ENCODE results near the gene PLA2G4A. TPM values are rescaled to one million over a fixed set of nuclear protein-coding genes. Genes with fewer than 3 reads are reported as not detected.

The PLA2G4A gene
- total RNA-seq, 2 experiments from 2014 or later: not detected

DNA sequence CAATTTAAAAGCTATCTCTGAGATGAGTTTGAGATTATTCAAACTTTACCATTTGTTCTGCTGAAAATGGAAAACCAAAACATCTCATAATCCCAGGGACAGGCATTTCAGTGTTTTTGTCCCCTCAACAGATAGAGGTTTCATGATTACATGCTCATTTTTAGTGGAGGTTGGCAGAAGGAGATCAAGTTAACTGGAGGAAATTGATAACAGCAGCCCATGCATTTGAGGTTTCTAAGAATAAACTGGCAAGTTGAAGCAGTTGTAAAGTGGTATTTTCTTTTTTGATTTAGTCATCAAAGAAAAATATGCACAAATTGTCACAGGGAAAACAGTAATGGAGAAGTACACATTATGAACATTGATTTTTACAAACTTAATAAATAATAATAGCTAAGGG, 205.8 kb downstream of the PLA2G4A start:
- Histone ChIP-seq H3K4me1 (ENCODE audit: insufficient read depth, low read length) (no peaks in the 10 kb centered on the region), H3K4me3 (ENCODE audit: low read length) (no peak overlapping the region), H3K27ac (ENCODE audit: low read depth in 1 of 2, low read length in 2 of 2) (no peak overlapping the region), H3K27me3 (ENCODE audit: control insufficient read depth in 1 of 2, insufficient read depth in 2 of 2, low read length in 2 of 2) (no peaks in the 10 kb centered on the region), H3K9me3 (ENCODE audit: control insufficient read depth in 1 of 2, insufficient read depth in 1 of 2, low read length in 2 of 2) (peaks cover 0 to 9% of the 10 kb centered on the region in 2 experiments), H3K36me3 (ENCODE audit: insufficient read depth, low read length) (no peaks in the 10 kb centered on the region)
- Mint-ChIP-seq H3K9me3 (peaks cover 9% of the 10 kb centered on the region), H3K4me3 (no peak overlapping the region), H3K27ac (no peak overlapping the region), H3K4me1 (ENCODE audit: low read depth) (no peaks in the 10 kb centered on the region), H3K36me3 (ENCODE audit: low read depth) (no peaks in the 10 kb centered on the region), H3K27me3 (peaks cover 5% of the 10 kb centered on the region)
- DNase-seq: no peak
- ATAC-seq (ENCODE audit: poor library complexity): no peak
- TF ChIP-seq, protein P1, sequence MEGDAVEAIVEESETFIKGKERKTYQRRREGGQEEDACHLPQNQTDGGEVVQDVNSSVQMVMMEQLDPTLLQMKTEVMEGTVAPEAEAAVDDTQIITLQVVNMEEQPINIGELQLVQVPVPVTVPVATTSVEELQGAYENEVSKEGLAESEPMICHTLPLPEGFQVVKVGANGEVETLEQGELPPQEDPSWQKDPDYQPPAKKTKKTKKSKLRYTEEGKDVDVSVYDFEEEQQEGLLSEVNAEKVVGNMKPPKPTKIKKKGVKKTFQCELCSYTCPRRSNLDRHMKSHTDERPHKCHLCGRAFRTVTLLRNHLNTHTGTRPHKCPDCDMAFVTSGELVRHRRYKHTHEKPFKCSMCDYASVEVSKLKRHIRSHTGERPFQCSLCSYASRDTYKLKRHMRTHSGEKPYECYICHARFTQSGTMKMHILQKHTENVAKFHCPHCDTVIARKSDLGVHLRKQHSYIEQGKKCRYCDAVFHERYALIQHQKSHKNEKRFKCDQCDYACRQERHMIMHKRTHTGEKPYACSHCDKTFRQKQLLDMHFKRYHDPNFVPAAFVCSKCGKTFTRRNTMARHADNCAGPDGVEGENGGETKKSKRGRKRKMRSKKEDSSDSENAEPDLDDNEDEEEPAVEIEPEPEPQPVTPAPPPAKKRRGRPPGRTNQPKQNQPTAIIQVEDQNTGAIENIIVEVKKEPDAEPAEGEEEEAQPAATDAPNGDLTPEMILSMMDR (IDR thresholded peaks at IDR 0.05): no peak
- intact Hi-C loops (cut with DNase I, micrococcal nuclease): no loop called here
- ChIA-PET POLR2A (no interaction called here), CTCF (no interaction called here)

DNA sequence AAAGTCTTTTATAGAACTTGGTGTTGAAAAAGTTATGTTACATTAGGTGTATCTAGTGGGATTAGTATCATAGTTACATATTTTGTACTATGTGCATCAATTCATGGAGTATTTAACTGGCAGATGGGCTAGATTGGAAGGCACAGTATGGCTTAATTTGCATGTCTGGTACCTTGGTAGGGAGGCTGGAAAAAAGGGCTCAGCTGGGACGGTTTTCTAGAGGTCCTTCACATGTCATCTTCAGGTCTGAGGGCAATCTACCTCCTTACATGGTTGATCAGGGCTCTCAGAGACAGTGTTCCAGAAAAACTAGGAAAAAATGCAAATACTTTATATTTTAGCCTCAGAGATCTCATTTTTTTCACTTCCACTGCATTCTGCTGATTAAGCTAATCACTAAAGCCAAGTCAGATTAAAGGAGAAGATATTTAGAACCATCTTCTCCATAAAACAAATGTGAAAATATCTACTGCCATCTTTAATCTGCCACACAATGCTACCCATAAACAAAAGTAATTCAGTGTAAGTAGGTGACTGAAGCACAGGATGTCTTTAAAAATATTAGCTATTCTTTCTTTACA, 209.3 kb downstream of the PLA2G4A start:
- H3K27me3 ChIP-seq (ENCODE audit: control insufficient read depth in 1 of 2, insufficient read depth in 2 of 2, low read length in 2 of 2): no peaks in the 10 kb centered on the region
- intact Hi-C loops (cut with DNase I, micrococcal nuclease): no loop called here
- H3K4me3 Mint-ChIP-seq: no peak overlapping the region
- POLR2A ChIA-PET: no interaction called here
- TF ChIP-seq, protein P1 (IDR thresholded peaks at IDR 0.05): no peak
- no peak for ATAC-seq (ENCODE audit: poor library complexity)
- H3K9me3 Mint-ChIP-seq: no peaks in the 10 kb centered on the region
- H3K4me1 Mint-ChIP-seq (ENCODE audit: low read depth): no peaks in the 10 kb centered on the region
- H3K4me1 ChIP-seq (ENCODE audit: insufficient read depth, low read length): no peaks in the 10 kb centered on the region
- no peak overlapping the region for H3K27ac ChIP-seq (ENCODE audit: low read depth in 1 of 2, low read length in 2 of 2)
- H3K27me3 Mint-ChIP-seq: peaks cover 5% of the 10 kb centered on the region
- no peak overlapping the region for H3K27ac Mint-ChIP-seq
- CTCF ChIA-PET: no interaction called here
- H3K36me3 ChIP-seq (ENCODE audit: insufficient read depth, low read length): no peaks in the 10 kb centered on the region
- no peaks in the 10 kb centered on the region for H3K36me3 Mint-ChIP-seq (ENCODE audit: low read depth)
- H3K9me3 ChIP-seq (ENCODE audit: control insufficient read depth in 1 of 2, insufficient read depth in 1 of 2, low read length in 2 of 2): no peaks in the 10 kb centered on the region
- H3K4me3 ChIP-seq (ENCODE audit: low read length): no peak overlapping the region
- DNase-seq: no peak

Other genes with a start within 250 kb of the PLA2G4A start
- under 1 TPM; 0.61 to 0.88 TPM for gene PTGS2, start 148.5 kb upstream of the PLA2G4A start, total RNA-seq

Data from CD4-positive, alpha-beta T cell (primary cell).